ENCODE measurements around the gene MRPL24. TPM values are rescaled to one million over a fixed set of nuclear protein-coding genes. Genes with fewer than 3 reads are reported as not detected.

Gene MRPL24
- total RNA-seq, 1 donor = 21.6 TPM

- no peak for TF ChIP-seq CTCF (IDR thresholded peaks at IDR 0.05; ENCODE audit: insufficient read depth, low read depth, low read length)
- peak; percentile 80 for DNase-seq (ENCODE audit: low read depth)
- no peak overlapping the region for H3K4me3 ChIP-seq (ENCODE audit: low read depth, low read length)
Observed at GRCh38 chr1:156711011-156711817, 29.7 kb downstream of the MRPL24 start.

DNA sequence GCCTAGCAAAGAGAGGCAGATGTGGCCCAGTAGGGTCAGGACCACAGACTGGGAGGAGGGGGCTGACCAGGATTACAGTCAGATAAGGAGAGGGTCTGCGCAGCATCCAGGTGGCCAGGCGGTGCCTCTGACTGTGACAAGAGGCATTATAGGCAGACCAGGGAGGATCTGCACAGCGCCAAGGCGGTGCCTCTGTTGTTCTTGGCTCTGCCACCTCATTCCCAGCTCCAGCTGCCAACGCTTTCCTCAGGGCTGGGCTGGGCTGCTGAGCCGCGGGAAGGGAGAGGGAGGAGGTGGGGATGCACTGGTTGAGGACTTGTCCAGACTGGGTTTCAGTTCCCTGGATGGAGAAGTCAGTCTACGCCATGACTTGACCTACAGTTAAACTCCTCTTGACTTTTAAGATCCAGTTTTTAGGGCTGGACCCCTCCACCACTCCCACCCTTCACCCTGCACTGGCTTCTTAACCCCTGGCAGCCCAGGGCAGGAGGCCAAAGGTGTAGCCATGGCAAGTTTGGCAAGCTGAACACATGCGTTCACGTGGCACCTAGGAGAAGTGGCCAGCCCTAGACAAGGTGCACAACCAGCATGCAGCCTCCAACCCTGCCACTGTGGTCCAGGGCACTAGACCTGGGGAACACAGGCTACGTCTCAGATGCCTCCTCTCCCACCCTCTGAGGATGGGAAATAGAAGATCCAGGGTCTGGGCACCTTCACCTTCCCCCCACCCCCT is 31.0 kb downstream of the MRPL24 start:
- no peak for TF ChIP-seq CTCF (IDR thresholded peaks at IDR 0.05; ENCODE audit: insufficient read depth, low read depth, low read length)
- DNase-seq (ENCODE audit: low read depth) = peak; percentile 36
- no peak overlapping the region for H3K4me3 ChIP-seq (ENCODE audit: low read depth, low read length)

- no peak for TF ChIP-seq CTCF (IDR thresholded peaks at IDR 0.05; ENCODE audit: insufficient read depth, low read depth, low read length)
- no peak overlapping the region for H3K4me3 ChIP-seq (ENCODE audit: low read depth, low read length)
- no peak for DNase-seq (ENCODE audit: low read depth)
Observed at GRCh38 chr1:156709031-156709430, 31.9 kb downstream of the MRPL24 start.

- DNase-seq (ENCODE audit: low read depth) = no peak
- no peak for TF ChIP-seq CTCF (IDR thresholded peaks at IDR 0.05; ENCODE audit: insufficient read depth, low read depth, low read length)
- H3K4me3 ChIP-seq (ENCODE audit: low read depth, low read length) = no peak overlapping the region
Observed at GRCh38 chr1:156708218-156708661, 32.6 kb downstream of the MRPL24 start.

- DNase-seq (ENCODE audit: low read depth) = peak; percentile 67
- no peak for TF ChIP-seq CTCF (IDR thresholded peaks at IDR 0.05; ENCODE audit: insufficient read depth, low read depth, low read length)
- no peak overlapping the region for H3K4me3 ChIP-seq (ENCODE audit: low read depth, low read length)
Observed at GRCh38 chr1:156707417-156708217, 33.3 kb downstream of the MRPL24 start.

- DNase-seq (ENCODE audit: low read depth) = peak; percentile 87
- peak overlapping the region; percentile 63 for H3K4me3 ChIP-seq (ENCODE audit: low read depth, low read length)
- TF ChIP-seq CTCF (IDR thresholded peaks at IDR 0.05; ENCODE audit: insufficient read depth, low read depth, low read length) = no peak
Observed at GRCh38 chr1:156706657-156707416, 34.1 kb downstream of the MRPL24 start.

All from fibroblast of villous mesenchyme (primary cell).